AG10803 (cell line): Measurements from ENCODE around the gene TAPT1.

ENCODE experiments used
- DNase-seq: peaks from one replicate; pipeline ENCODE4 v3.0.0; 2010; ENCODE audit warnings: low read depth
- H3K4me3 ChIP-seq: 2 replicates; pipeline ENCODE4 v1.5.1; 2011; ENCODE audit warnings: mild to moderate bottlenecking, low read length, control low read depth
- CTCF ChIP-seq: conservative IDR thresholded peaks from 2 replicates; pipeline ENCODE4 v1.5.1; 2011; ENCODE audit warnings: mild to moderate bottlenecking, low read length, control low read depth, inconsistent platforms

Gene TAPT1

GRCh38 chr4:16243285-16243684, 17.0 kb upstream of the TAPT1 start:
- DNase-seq, result no peak
- H3K4me3 ChIP-seq, result no peak overlapping the region
- no peak for TF ChIP-seq CTCF

GRCh38 chr4:16240300-16240699, 14.0 kb upstream of the TAPT1 start:
- DNase-seq, result no peak
- H3K4me3 ChIP-seq, result no peak overlapping the region
- no peak for TF ChIP-seq CTCF

GRCh38 chr4:16239086-16239485, 12.8 kb upstream of the TAPT1 start:
- H3K4me3 ChIP-seq, result no peak overlapping the region

GRCh38 chr4:16238327-16238726, 12.1 kb upstream of the TAPT1 start:
- H3K4me3 ChIP-seq, result no peak overlapping the region
- TF ChIP-seq CTCF, result no peak
- DNase-seq, result no peak

More at GRCh38 chr4:16239086-16239485, 12.8 kb upstream of the TAPT1 start:
- DNase-seq, result no peak
- TF ChIP-seq CTCF, result no peak

- no peak for DNase-seq
- TF ChIP-seq CTCF, result no peak
- H3K4me3 ChIP-seq, result no peak overlapping the region
Measured at GRCh38 chr4:16237715-16238114, 11.4 kb upstream of the TAPT1 start.

GRCh38 chr4:16236402-16237023, 10.2 kb upstream of the TAPT1 start:
- H3K4me3 ChIP-seq, result no peak overlapping the region
- DNase-seq, result no peak
- TF ChIP-seq CTCF, result no peak

GRCh38 chr4:16235209-16235608, 8.9 kb upstream of the TAPT1 start:
- TF ChIP-seq CTCF, result no peak
- no peak overlapping the region for H3K4me3 ChIP-seq
- DNase-seq, result no peak
